ENCODE measurements around the gene YIF1B.
A peak's percentile ranks its signal among the peaks of the same experiment; 100 is the strongest.

The YIF1B gene

GRCh38 chr19:38290631-38291147 is 25.1 kb downstream of the YIF1B start:
- no peak for TF ChIP-seq ZBTB7A (IDR thresholded peaks at IDR 0.05; ENCODE audit: low read depth)
- TF ChIP-seq TCF12 (IDR thresholded peaks at IDR 0.05; ENCODE audit: low read depth): peak; percentile 80
- peak; percentile 56 for TF ChIP-seq CEBPB (IDR thresholded peaks at IDR 0.05)
- peak; percentile 52 for TF ChIP-seq MAX (IDR thresholded peaks at IDR 0.05)
- TF ChIP-seq CREB1 (IDR thresholded peaks at IDR 0.05; ENCODE audit: low read depth): no peak
- peak; percentile 87 for TF ChIP-seq NFIC (IDR thresholded peaks at IDR 0.05)
- TF ChIP-seq RAD21 (IDR thresholded peaks at IDR 0.05; ENCODE audit: low read depth): 0 out of 2 replicates have a peak, but pooled peaks have one; percentile 16

DNA sequence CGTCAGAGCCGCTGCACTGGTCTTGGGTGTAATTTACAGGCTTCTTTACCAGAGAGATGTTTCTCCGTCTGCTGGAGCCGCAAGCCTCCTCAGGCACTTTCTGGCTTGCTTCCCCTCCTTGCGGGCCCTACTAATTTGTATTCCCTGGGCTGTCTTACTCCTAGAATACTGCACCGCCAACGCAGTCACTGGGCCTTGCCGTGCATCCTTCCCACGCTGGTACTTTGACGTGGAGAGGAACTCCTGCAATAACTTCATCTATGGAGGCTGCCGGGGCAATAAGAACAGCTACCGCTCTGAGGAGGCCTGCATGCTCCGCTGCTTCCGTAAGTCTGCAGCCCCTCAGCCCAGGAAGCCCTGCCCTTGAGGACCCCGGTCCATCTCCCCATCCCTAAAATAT is 25.8 kb downstream of the YIF1B start:
- no peak for TF ChIP-seq NFIC (IDR thresholded peaks at IDR 0.05)
- no peak for TF ChIP-seq ZBTB7A (IDR thresholded peaks at IDR 0.05; ENCODE audit: low read depth)
- no peak for TF ChIP-seq TAF1 (IDR thresholded peaks at IDR 0.05; ENCODE audit: low read depth)
- no peak for TF ChIP-seq CEBPB (IDR thresholded peaks at IDR 0.05)
- no peak for TF ChIP-seq RAD21 (IDR thresholded peaks at IDR 0.05; ENCODE audit: low read depth)
- TF ChIP-seq, protein P1, sequence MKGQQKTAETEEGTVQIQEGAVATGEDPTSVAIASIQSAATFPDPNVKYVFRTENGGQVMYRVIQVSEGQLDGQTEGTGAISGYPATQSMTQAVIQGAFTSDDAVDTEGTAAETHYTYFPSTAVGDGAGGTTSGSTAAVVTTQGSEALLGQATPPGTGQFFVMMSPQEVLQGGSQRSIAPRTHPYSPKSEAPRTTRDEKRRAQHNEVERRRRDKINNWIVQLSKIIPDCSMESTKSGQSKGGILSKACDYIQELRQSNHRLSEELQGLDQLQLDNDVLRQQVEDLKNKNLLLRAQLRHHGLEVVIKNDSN (IDR thresholded peaks at IDR 0.05): no peak
- TF ChIP-seq EP300 (IDR thresholded peaks at IDR 0.05; ENCODE audit: borderline replicate concordance): no peak
- TF ChIP-seq YY1 (IDR thresholded peaks at IDR 0.05; ENCODE audit: low read depth): no peak
- no peak for TF ChIP-seq REST (IDR thresholded peaks at IDR 0.05; ENCODE audit: low read depth)
- no peak for TF ChIP-seq EGR1 (IDR thresholded peaks at IDR 0.05)
- no peak for TF ChIP-seq FOXM1 (IDR thresholded peaks at IDR 0.05; ENCODE audit: borderline replicate concordance, low read depth)

DNA sequence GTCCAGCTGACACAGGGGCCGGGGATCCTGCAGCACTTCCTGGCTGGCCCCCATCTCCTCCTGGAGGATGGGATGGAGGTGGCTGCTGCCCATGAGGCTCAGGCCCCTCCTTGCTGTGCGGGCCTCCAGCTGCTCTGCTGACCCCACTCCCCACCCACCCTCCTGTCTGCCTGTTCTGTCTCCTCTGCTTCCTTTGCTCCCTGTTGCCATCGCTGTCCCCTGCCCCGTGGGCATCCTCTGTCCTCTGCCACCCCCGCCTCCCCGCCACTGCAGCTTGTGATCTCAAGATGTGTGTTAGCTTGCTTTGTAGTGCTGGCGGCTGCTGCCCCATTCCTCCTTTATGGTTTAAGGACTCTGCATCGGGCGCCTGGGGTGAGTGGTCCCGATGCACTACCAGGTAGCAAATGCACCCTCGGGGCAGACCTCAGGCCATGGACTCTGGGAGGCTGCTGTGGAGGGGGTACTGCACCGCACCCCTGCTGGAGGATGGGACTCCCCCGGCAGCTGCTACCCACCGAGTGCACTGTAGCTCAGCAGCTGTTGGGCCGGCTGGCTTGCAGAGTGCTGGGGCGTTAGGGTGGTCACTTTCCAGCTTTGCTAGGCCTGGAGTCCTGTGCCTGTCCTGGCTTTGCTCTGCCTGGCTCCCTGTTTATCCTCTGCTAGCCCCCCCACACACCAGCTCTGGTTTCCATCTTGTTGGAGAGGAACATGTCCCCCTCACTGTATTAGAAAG is 27.5 kb downstream of the YIF1B start:
- TF ChIP-seq EGR1 (IDR thresholded peaks at IDR 0.05): no peak
- TF ChIP-seq MAX (IDR thresholded peaks at IDR 0.05): no peak
- TF ChIP-seq YY1 (IDR thresholded peaks at IDR 0.05; ENCODE audit: low read depth): no peak

GRCh38 chr19:38287604-38288003 is 28.1 kb downstream of the YIF1B start:
- TF ChIP-seq REST (IDR thresholded peaks at IDR 0.05; ENCODE audit: low read depth): no peak
- TF ChIP-seq FOXM1 (IDR thresholded peaks at IDR 0.05; ENCODE audit: borderline replicate concordance, low read depth): no peak
- no peak for TF ChIP-seq EP300 (IDR thresholded peaks at IDR 0.05; ENCODE audit: borderline replicate concordance)
- no peak for TF ChIP-seq TEAD4 (IDR thresholded peaks at IDR 0.05)
- no peak for TF ChIP-seq RAD21 (IDR thresholded peaks at IDR 0.05; ENCODE audit: low read depth)
- no peak for TF ChIP-seq YY1 (IDR thresholded peaks at IDR 0.05; ENCODE audit: low read depth)
- no peak for TF ChIP-seq TCF12 (IDR thresholded peaks at IDR 0.05; ENCODE audit: low read depth)
- no peak for TF ChIP-seq EGR1 (IDR thresholded peaks at IDR 0.05)
- TF ChIP-seq NFIC (IDR thresholded peaks at IDR 0.05): no peak
- TF ChIP-seq TAF1 (IDR thresholded peaks at IDR 0.05; ENCODE audit: low read depth): no peak
- TF ChIP-seq CEBPB (IDR thresholded peaks at IDR 0.05): no peak
- TF ChIP-seq MAX (IDR thresholded peaks at IDR 0.05): no peak
- TF ChIP-seq, protein P1 (IDR thresholded peaks at IDR 0.05): no peak
- no peak for TF ChIP-seq ZBTB7A (IDR thresholded peaks at IDR 0.05; ENCODE audit: low read depth)
- TF ChIP-seq CREB1 (IDR thresholded peaks at IDR 0.05; ENCODE audit: low read depth): no peak

DNA sequence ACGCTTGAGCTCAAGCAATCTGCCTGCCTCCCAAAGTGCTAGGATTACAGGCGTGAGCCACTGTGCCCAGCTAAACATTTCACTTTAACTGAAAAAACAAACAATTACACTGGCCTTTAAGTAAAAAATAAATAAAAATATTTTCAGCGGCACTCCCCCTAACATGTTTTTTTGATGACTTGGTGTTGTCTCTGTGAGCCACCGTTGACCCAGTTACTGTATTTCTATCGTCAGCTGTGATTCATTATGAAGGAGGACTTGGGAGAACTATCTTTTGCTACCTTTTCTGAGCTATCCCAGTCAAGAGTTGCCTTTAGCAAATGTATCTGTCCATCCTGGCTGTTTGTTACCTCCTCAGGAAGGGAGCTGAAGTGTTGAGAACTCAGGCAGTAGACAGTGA is 30.2 kb downstream of the YIF1B start:
- no peak for TF ChIP-seq TAF1 (IDR thresholded peaks at IDR 0.05; ENCODE audit: low read depth)
- no peak for TF ChIP-seq NFIC (IDR thresholded peaks at IDR 0.05)
- TF ChIP-seq, protein P1 (IDR thresholded peaks at IDR 0.05): no peak
- no peak for TF ChIP-seq CREB1 (IDR thresholded peaks at IDR 0.05; ENCODE audit: low read depth)
- TF ChIP-seq REST (IDR thresholded peaks at IDR 0.05; ENCODE audit: low read depth): no peak
- no peak for TF ChIP-seq EGR1 (IDR thresholded peaks at IDR 0.05)
- no peak for TF ChIP-seq EP300 (IDR thresholded peaks at IDR 0.05; ENCODE audit: borderline replicate concordance)
- no peak for TF ChIP-seq YY1 (IDR thresholded peaks at IDR 0.05; ENCODE audit: low read depth)
- no peak for TF ChIP-seq ZBTB7A (IDR thresholded peaks at IDR 0.05; ENCODE audit: low read depth)
- TF ChIP-seq CEBPB (IDR thresholded peaks at IDR 0.05): no peak
- TF ChIP-seq FOXM1 (IDR thresholded peaks at IDR 0.05; ENCODE audit: borderline replicate concordance, low read depth): no peak
- no peak for TF ChIP-seq MAX (IDR thresholded peaks at IDR 0.05)

All from Ishikawa (cell line).